ENCODE data around the gene MRPS18B. TPM values are rescaled to one million over a fixed set of nuclear protein-coding genes. Genes with fewer than 3 reads are reported as not detected.
A peak's percentile ranks its signal among the peaks of the same experiment; 100 is the strongest.
"Not testable (repeated sequence)": the region's sequence is repeated elsewhere in the genome, so short reads cannot be mapped to it uniquely, and the experiment has no call there.

The MRPS18B gene
- polyA plus RNA-seq, 1 donor = 46.8 TPM

DNA sequence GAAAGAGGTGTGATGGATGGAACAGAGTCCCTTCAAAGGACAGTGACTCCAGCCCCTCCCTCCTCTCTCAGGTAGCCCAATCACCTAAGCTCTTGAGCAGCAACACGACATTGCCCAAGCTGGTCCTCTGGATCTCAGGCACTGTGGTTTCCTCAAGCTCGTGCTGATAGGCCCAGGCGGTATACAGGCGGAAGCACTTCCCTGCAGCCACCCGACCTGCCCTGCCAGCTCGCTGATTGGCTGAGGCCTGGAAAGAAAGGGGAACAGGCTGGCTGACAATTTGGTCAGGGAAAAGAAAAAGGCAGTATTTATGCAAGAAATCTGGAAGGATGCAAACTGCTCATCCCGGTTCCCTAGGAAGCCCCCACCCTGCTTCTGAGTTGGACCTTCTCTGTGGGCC, 38.9 kb downstream of the MRPS18B start:
- no peak overlapping the region for H3K4me3 ChIP-seq (ENCODE audit: low read length)
- H3K27me3 ChIP-seq (ENCODE audit: control insufficient read depth, insufficient read depth, low read length) = no peaks in the 10 kb centered on the region
- H3K36me3 ChIP-seq (ENCODE audit: control insufficient read depth, insufficient read depth, low read length) = peaks cover 87% of the 10 kb centered on the region
- no CpG with 5 or more reads among the region's 7 CpGs for WGBS (ENCODE audit: insufficient coverage, low lambda C conversion rate)
- H3K9me3 ChIP-seq (ENCODE audit: control insufficient read depth, low read depth, low read length) = no peaks in the 10 kb centered on the region
- no peak overlapping the region for H3K27ac ChIP-seq (ENCODE audit: low read length)
- H3K4me1 ChIP-seq (ENCODE audit: control insufficient read depth, insufficient read depth, low read length) = no peaks in the 10 kb centered on the region
- DNase-seq = no peak

- no peak for DNase-seq
- Histone ChIP-seq H3K9me3 (ENCODE audit: control insufficient read depth, low read depth, low read length) (no peaks in the 10 kb centered on the region), H3K27ac (ENCODE audit: low read length) (no peak overlapping the region), H3K4me1 (ENCODE audit: control insufficient read depth, insufficient read depth, low read length) (no peaks in the 10 kb centered on the region), H3K4me3 (ENCODE audit: low read length) (no peak overlapping the region), H3K27me3 (ENCODE audit: control insufficient read depth, insufficient read depth, low read length) (no peaks in the 10 kb centered on the region), H3K36me3 (ENCODE audit: control insufficient read depth, insufficient read depth, low read length) (peaks cover 87% of the 10 kb centered on the region)
Observed at GRCh38 chr6:30657454-30657853, 39.8 kb downstream of the MRPS18B start.

GRCh38 chr6:30657922-30658321, 40.3 kb downstream of the MRPS18B start:
- WGBS (ENCODE audit: insufficient coverage, low lambda C conversion rate) = no CpG with 5 or more reads among the region's 5 CpGs

GRCh38 chr6:30664994-30665767, 47.5 kb downstream of the MRPS18B start:
- no peak for DNase-seq
- Histone ChIP-seq H3K36me3 (ENCODE audit: control insufficient read depth, insufficient read depth, low read length) (peaks cover 68% of the 10 kb centered on the region), H3K4me3 (ENCODE audit: low read length) (no peak overlapping the region), H3K27me3 (ENCODE audit: control insufficient read depth, insufficient read depth, low read length) (no peaks in the 10 kb centered on the region), H3K27ac (ENCODE audit: low read length) (no peak overlapping the region), H3K9me3 (ENCODE audit: control insufficient read depth, low read depth, low read length) (no peaks in the 10 kb centered on the region), H3K4me1 (ENCODE audit: control insufficient read depth, insufficient read depth, low read length) (no peaks in the 10 kb centered on the region)
- no CpG with 5 or more reads among the region's 34 CpGs for WGBS (ENCODE audit: insufficient coverage, low lambda C conversion rate)

More at GRCh38 chr6:30657922-30658321, 40.3 kb downstream of the MRPS18B start:
- not testable (repeated sequence) for H3K27ac ChIP-seq (ENCODE audit: low read length); H3K27me3 ChIP-seq (ENCODE audit: control insufficient read depth, insufficient read depth, low read length); H3K4me1 ChIP-seq (ENCODE audit: control insufficient read depth, insufficient read depth, low read length); DNase-seq; H3K9me3 ChIP-seq (ENCODE audit: control insufficient read depth, low read depth, low read length); H3K4me3 ChIP-seq (ENCODE audit: low read length)
- peaks cover 87% of the 10 kb centered on the region for H3K36me3 ChIP-seq (ENCODE audit: control insufficient read depth, insufficient read depth, low read length)

DNA sequence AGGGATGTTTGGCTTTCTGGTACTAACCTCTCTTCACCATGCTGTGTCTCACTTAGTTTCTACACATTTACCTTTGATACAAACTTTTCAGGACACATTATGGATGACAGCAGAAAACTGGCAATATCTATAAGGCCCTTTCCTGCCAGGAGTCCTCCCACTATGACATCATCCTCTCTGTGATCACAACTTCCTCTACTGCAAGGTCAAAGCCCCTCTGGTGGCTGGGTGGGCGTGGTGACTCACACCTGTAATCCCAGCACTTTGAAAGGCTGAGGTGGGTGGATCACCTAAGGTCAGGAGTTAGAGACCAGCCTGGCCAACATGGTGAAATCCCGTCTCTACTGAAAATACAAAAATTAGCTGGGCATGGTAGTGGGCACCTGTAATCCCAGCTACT, 48.7 kb downstream of the MRPS18B start:
- H3K27ac ChIP-seq (ENCODE audit: low read length); DNase-seq; H3K4me3 ChIP-seq (ENCODE audit: low read length); H3K4me1 ChIP-seq (ENCODE audit: control insufficient read depth, insufficient read depth, low read length); H3K27me3 ChIP-seq (ENCODE audit: control insufficient read depth, insufficient read depth, low read length); H3K9me3 ChIP-seq (ENCODE audit: control insufficient read depth, low read depth, low read length): not testable (repeated sequence)
- H3K36me3 ChIP-seq (ENCODE audit: control insufficient read depth, insufficient read depth, low read length) = peaks cover 72% of the 10 kb centered on the region
- WGBS (ENCODE audit: insufficient coverage, low lambda C conversion rate) = no CpG with 5 or more reads among the region's 2 CpGs

GRCh38 chr6:30670760-30671527, 53.3 kb downstream of the MRPS18B start:
- 92% methylated on average over 6 of the region's 27 CpGs for WGBS (ENCODE audit: insufficient coverage, low lambda C conversion rate)
- H3K4me3 ChIP-seq (ENCODE audit: low read length) = no peak overlapping the region
- no peaks in the 10 kb centered on the region for H3K9me3 ChIP-seq (ENCODE audit: control insufficient read depth, low read depth, low read length)
- peaks cover 30% of the 10 kb centered on the region for H3K36me3 ChIP-seq (ENCODE audit: control insufficient read depth, insufficient read depth, low read length)
- no peak overlapping the region for H3K27ac ChIP-seq (ENCODE audit: low read length)
- H3K4me1 ChIP-seq (ENCODE audit: control insufficient read depth, insufficient read depth, low read length) = peaks cover 11% of the 10 kb centered on the region
- no peaks in the 10 kb centered on the region for H3K27me3 ChIP-seq (ENCODE audit: control insufficient read depth, insufficient read depth, low read length)
- DNase-seq = no peak

- Histone ChIP-seq H3K27me3 (ENCODE audit: control insufficient read depth, insufficient read depth, low read length) (no peaks in the 10 kb centered on the region), H3K36me3 (ENCODE audit: control insufficient read depth, insufficient read depth, low read length) (peaks cover 28% of the 10 kb centered on the region), H3K4me3 (ENCODE audit: low read length) (peak within 1 kb of the TSS; percentile 89), H3K9me3 (ENCODE audit: control insufficient read depth, low read depth, low read length) (no peaks in the 10 kb centered on the region), H3K4me1 (ENCODE audit: control insufficient read depth, insufficient read depth, low read length) (peaks cover 11% of the 10 kb centered on the region), H3K27ac (ENCODE audit: low read length) (peak within 1 kb of the TSS; percentile 75)
- DNase-seq = peak; percentile 92 to 97
- 0% methylated on average over 1 of the region's 57 CpGs for WGBS (ENCODE audit: insufficient coverage, low lambda C conversion rate)
Observed at GRCh38 chr6:30672445-30673253, 55.0 kb downstream of the MRPS18B start, which contains the start of gene DHX16. Gene DHX16 (minus strand): TSS chr6:30673006. CDS start chr6:30672841, 165 bp downstream.

Other genes with a start within 250 kb of the MRPS18B start
- 170 TPM for gene HLA-E, start 128.3 kb upstream of the MRPS18B start, polyA plus RNA-seq
- gene GNL1, start 61.4 kb upstream of the MRPS18B start, polyA plus RNA-seq = 54.9 TPM
- gene PRR3, start 60.5 kb upstream of the MRPS18B start, polyA plus RNA-seq = 18.5 TPM
- gene ABCF1, start 46.4 kb upstream of the MRPS18B start, polyA plus RNA-seq = 80.3 TPM
- gene PPP1R10, start 597 bp upstream of the MRPS18B start, polyA plus RNA-seq = 43.6 TPM
- gene ATAT1, start 9.0 kb downstream of the MRPS18B start, polyA plus RNA-seq = 36.6 TPM
- 34.7 TPM for gene C6orf136, start 29.3 kb downstream of the MRPS18B start, polyA plus RNA-seq
- 48.5 TPM for gene DHX16, start 55.2 kb downstream of the MRPS18B start, polyA plus RNA-seq
- 23.0 TPM for gene PPP1R18, start 68.8 kb downstream of the MRPS18B start, polyA plus RNA-seq
- 16.5 TPM for gene NRM, start 73.1 kb downstream of the MRPS18B start, polyA plus RNA-seq
- gene MDC1, start 99.4 kb downstream of the MRPS18B start, polyA plus RNA-seq = 22.5 TPM
- 512 TPM for gene TUBB, start 102.5 kb downstream of the MRPS18B start, polyA plus RNA-seq
- 94.5 TPM for gene FLOT1, start 124.8 kb downstream of the MRPS18B start, polyA plus RNA-seq
- 24.7 TPM for gene IER3, start 126.7 kb downstream of the MRPS18B start, polyA plus RNA-seq